ENCODE data around the gene ZSCAN21. TPM values are rescaled to one million over a fixed set of nuclear protein-coding genes. Genes with fewer than 3 reads are reported as not detected.
A peak's percentile ranks its signal among the peaks of the same experiment; 100 is the strongest.

Gene ZSCAN21
- 1 to 10 TPM; 6.3 to 6.9 TPM for total RNA-seq

DNA sequence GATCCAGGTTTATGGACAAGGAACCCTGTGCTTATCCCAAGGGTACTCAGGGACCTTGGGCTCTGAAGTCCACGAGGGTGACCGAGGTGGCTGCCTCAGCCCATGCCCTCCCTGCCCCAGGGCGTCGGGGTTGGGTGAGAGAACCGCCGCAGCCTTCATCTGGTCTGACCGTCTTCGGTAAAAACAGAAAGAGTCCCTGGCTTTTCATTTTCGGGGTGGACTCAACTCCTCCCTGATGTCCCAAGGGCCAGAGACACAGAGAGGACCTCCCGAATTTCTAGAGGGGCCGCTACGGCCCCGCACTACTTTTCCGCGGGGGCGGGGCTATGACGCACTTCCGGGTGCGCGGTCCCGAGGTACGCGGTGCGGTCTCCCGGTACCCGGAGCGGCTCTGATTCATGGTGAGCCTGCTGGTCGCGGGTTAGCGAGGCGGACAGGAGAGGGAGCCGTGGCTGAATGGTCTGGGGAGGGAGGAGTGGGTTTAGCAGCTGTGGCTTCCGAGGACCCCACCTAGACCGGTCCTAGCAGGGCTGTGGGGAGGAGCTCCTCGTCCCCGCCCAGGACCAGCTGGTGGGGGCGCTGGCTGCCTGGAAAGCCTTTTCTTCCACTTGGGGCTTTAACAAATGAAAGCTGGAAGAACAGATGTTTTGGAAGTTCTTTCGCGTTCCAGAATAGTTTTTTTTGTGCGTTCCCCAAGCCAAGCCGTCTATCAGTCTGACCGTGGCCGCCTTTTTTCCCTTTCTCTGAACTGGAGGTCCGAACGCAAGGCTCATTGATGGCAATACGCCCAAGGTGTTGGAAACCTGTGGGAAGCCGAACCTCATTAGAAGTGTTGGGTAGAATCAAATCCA, at the start of gene ZSCAN21:
ZSCAN21 (plus strand) TSS at position 334 of the 851 bp plus-strand sequence. CDS start 7,233 bp downstream, outside the sequence.
- Mint-ChIP-seq H3K4me1 (ENCODE audit: low read depth) (peaks cover 17% of the 10 kb centered on the region), H3K36me3 (ENCODE audit: low read depth) (peaks cover 4% of the 10 kb centered on the region), H3K27me3 (no peaks in the 10 kb centered on the region), H3K4me3 (peak within 1 kb of the TSS; percentile 87), H3K27ac (peak within 1 kb of the TSS; percentile 94), H3K9me3 (no peaks in the 10 kb centered on the region)
- POLR2A ChIA-PET: interaction anchor here (0.5 to 1.8 kb wide), 11 partner anchors 12 to 453 kb away, joined by 3 to 10 read pairs (median 4); partner anchors contain the start of genes AP4M1, MCM7 and ZKSCAN1
- TF ChIP-seq, protein P1, sequence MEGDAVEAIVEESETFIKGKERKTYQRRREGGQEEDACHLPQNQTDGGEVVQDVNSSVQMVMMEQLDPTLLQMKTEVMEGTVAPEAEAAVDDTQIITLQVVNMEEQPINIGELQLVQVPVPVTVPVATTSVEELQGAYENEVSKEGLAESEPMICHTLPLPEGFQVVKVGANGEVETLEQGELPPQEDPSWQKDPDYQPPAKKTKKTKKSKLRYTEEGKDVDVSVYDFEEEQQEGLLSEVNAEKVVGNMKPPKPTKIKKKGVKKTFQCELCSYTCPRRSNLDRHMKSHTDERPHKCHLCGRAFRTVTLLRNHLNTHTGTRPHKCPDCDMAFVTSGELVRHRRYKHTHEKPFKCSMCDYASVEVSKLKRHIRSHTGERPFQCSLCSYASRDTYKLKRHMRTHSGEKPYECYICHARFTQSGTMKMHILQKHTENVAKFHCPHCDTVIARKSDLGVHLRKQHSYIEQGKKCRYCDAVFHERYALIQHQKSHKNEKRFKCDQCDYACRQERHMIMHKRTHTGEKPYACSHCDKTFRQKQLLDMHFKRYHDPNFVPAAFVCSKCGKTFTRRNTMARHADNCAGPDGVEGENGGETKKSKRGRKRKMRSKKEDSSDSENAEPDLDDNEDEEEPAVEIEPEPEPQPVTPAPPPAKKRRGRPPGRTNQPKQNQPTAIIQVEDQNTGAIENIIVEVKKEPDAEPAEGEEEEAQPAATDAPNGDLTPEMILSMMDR (IDR thresholded peaks at IDR 0.05): peak; percentile 19
- ATAC-seq (peak; percentile 93), DNase-seq (peak; percentile 84)
- intact Hi-C loops (cut with micrococcal nuclease): no loop called here
- CTCF ChIA-PET: interaction anchor here (0.7 to 1.3 kb wide), 6 partner anchors 9 to 138 kb away, joined by 3 to 7 read pairs (median 3); partner anchors contain the start of genes AP4M1 and MCM7

DNA sequence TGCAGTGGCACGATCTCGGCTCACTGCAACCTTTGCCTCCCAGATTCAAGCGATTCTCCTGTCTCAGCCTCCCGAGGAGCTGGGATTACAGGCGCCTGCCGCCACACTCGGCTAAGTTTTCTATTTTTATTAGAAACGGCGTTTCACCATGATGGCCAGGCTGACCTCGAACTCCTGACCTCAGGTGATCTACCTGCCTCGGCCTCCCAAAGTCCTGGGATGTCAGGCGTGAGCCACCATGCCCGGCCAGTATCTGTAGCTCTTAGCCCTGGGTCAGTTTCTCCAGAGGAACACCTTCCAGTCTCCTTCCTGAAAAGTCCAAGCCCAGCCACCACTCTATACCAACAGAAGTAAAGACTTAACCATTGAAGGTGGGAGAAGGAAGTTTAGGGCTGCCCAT, 49.3 kb upstream of the ZSCAN21 start:
- no peaks in the 10 kb centered on the region for H3K36me3 Mint-ChIP-seq (ENCODE audit: low read depth)
- DNase-seq: no peak
- ATAC-seq: no peak
- H3K27me3 Mint-ChIP-seq: no peaks in the 10 kb centered on the region
- POLR2A ChIA-PET: interaction anchor here (0.6 kb wide), 1 partner anchor 30 kb away, joined by 4 read pairs; no protein-coding TSS in a partner anchor
- TF ChIP-seq, protein P1 (IDR thresholded peaks at IDR 0.05): no peak
- intact Hi-C loops (cut with micrococcal nuclease): no loop called here
- CTCF ChIA-PET: interaction anchor here (1.0 to 1.2 kb wide), 2 partner anchors 9 to 21 kb away, joined by 3 to 4 read pairs; no protein-coding TSS in a partner anchor
- H3K4me3 Mint-ChIP-seq: no peak overlapping the region
- no peaks in the 10 kb centered on the region for H3K9me3 Mint-ChIP-seq
- no peak overlapping the region for H3K27ac Mint-ChIP-seq
- H3K4me1 Mint-ChIP-seq (ENCODE audit: low read depth): peaks cover 12% of the 10 kb centered on the region

DNA sequence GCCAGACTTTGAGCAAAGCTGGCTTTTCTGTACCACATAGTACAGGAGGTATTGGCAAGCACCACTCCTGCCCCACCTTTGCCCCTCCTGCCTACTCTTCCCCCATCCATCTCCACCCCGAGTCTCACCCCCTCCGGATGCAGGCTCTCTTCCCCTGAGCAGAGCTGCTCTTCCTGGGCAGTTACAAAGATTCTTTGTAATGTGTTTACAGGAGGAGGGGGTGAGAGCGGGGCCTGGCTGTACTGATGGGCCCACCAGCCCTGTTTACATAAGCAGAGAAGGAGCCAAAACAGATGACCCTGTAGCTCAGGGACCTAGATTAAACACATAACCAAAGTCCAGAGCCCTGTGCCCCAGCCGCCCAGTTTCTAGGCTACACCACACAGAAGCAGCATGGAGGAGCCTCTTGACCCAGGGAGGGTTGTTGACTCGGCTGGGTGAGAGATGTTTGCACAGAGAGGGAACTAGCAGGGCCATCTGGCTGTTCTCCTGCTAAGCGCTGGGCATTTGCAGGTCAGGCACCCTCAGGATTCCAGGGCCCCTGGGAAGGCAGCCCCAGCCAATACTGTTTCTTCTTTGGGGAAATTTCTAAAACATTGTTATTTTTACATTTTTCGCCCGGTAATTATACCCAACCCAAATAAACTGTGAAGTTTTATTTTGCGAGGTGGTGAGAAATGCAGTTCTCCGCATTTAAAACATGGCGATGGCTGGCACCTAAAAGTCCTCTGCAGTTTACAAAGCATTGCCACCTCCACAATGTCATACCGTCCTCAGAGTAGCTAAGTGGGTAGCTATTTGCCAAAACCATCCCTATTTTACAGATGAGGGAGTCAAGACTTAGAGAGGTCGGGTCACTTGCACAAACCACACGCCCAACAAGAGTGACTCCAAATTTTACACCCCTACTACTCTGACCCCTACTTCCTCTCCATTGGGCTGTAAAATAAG, 45.6 kb upstream of the ZSCAN21 start:
- H3K36me3 Mint-ChIP-seq (ENCODE audit: low read depth): no peaks in the 10 kb centered on the region
- no peaks in the 10 kb centered on the region for H3K9me3 Mint-ChIP-seq
- ATAC-seq: no peak
- DNase-seq: no peak
- no peak overlapping the region for H3K27ac Mint-ChIP-seq
- H3K27me3 Mint-ChIP-seq: no peaks in the 10 kb centered on the region
- TF ChIP-seq, protein P1 (IDR thresholded peaks at IDR 0.05): no peak
- H3K4me3 Mint-ChIP-seq: no peak overlapping the region
- no peaks in the 10 kb centered on the region for H3K4me1 Mint-ChIP-seq (ENCODE audit: low read depth)
- POLR2A ChIA-PET: interaction anchor here (0.6 to 1.5 kb wide), 2 partner anchors 11 to 128 kb away, joined by 3 to 4 read pairs; partner anchors contain the start of genes OR2AE1 and ZKSCAN1
- intact Hi-C loops (cut with micrococcal nuclease): no loop called here
- CTCF ChIA-PET: interaction anchor here (1.2 kb wide), 1 partner anchor 12 kb away, joined by 4 read pairs; no protein-coding TSS in a partner anchor

DNA sequence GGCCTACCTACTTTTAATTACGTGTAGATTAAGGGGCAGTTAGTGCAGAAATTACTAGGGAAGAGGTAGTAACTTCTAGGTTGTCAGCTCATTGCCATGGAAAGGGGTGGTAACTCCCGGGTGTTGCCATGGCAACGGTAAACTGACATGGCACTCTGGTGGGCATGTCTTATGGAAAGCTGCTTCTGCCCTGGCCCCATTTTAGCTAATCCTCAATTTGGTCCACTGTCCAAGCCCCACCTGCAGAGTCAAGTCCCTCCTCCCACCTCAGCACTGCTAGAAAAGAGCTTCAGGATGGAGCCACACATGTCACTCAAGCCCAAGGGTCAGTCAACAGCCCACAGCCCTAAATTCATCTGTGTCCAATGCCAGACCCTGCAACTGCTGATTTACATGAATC, 41.7 kb upstream of the ZSCAN21 start:
- CTCF ChIA-PET: interaction anchor here (0.8 kb wide), 1 partner anchor 14 kb away, joined by 3 read pairs; no protein-coding TSS in a partner anchor
- H3K4me3 Mint-ChIP-seq: no peak overlapping the region

More for the DNA sequence above, 41.7 kb upstream of the ZSCAN21 start:
- H3K36me3 Mint-ChIP-seq (ENCODE audit: low read depth): no peaks in the 10 kb centered on the region
- peaks cover 3% of the 10 kb centered on the region for H3K4me1 Mint-ChIP-seq (ENCODE audit: low read depth)
- POLR2A ChIA-PET: interaction anchor here (0.9 kb wide), 1 partner anchor 8 kb away, joined by 4 read pairs; no protein-coding TSS in a partner anchor
- ATAC-seq: no peak
- H3K27me3 Mint-ChIP-seq: no peaks in the 10 kb centered on the region
- TF ChIP-seq, protein P1 (IDR thresholded peaks at IDR 0.05): no peak
- H3K27ac Mint-ChIP-seq: no peak overlapping the region
- no peak for DNase-seq
- intact Hi-C loops (cut with micrococcal nuclease): no loop called here
- no peaks in the 10 kb centered on the region for H3K9me3 Mint-ChIP-seq
